Neutrophil (primary cell): ENCODE results near the gene TSPO2.

ENCODE experiments used
- H3K27ac ChIP-seq: fragments of 200-600 bp; sonication (generic); 2 replicates; pipeline ENCODE4 v1.5.1; 2016; ENCODE audit warnings: mild to moderate bottlenecking, moderate library complexity
- H3K27me3 ChIP-seq: fragments of 200-600 bp; sonication (generic); 2 replicates; pipeline ENCODE4 v1.6.0; 2016; ENCODE audit warnings: mild to moderate bottlenecking
- H3K36me3 ChIP-seq: fragments of 200-600 bp; sonication (generic); 2 replicates; pipeline ENCODE4 v1.5.1; 2017
- H3K4me1 ChIP-seq, 2 experiments: fragments of 200-600 bp in 1 of 2; sonication (generic) in 1 of 2; 1 replicate in 1 of 2; 2 replicates in 1 of 2; pipeline versions ENCODE4 v1.5.1 to v1.6.1; 2013 to 2016; ENCODE audit warnings: low read depth in 1 of 2, low read length in 1 of 2, mild to moderate bottlenecking in 1 of 2, moderate library complexity in 1 of 2; ENCODE audit not compliant: control insufficient read depth in 1 of 2, insufficient read depth in 1 of 2
- H3K4me3 ChIP-seq, 2 experiments: fragments of 200-600 bp in 1 of 2; sonication (generic) in 1 of 2; 1 replicate in 1 of 2; 2 replicates in 1 of 2; pipeline ENCODE4 v1.5.1; 2013 to 2016; ENCODE audit warnings: low read depth in 1 of 2, low read length in 1 of 2, mild to moderate bottlenecking in 1 of 2, moderate library complexity in 1 of 2
- H3K9me3 ChIP-seq: fragments of 200-600 bp; sonication (generic); 2 replicates; pipeline ENCODE4 v1.5.1; 2016
- CTCF ChIP-seq: fragments of 200-600 bp; sonication (generic); IDR thresholded peaks from 2 replicates; pipeline ENCODE4 v1.5.1; 2016; ENCODE audit warnings: antibody characterized with exemption

Gene TSPO2

GRCh38 chr6:41059556-41059955 lies 17.3 kb downstream of the TSPO2 start:
- no peaks in the 10 kb centered on the region for H3K9me3 ChIP-seq
- H3K4me3 ChIP-seq = no peak overlapping the region
- H3K36me3 ChIP-seq = peaks cover 30% of the 10 kb centered on the region
- no peaks in the 10 kb centered on the region for H3K27me3 ChIP-seq
- H3K27ac ChIP-seq = no peak overlapping the region
- TF ChIP-seq CTCF = no peak
- H3K4me1 ChIP-seq = no peaks in the 10 kb centered on the region

- Histone ChIP-seq H3K4me1 (no peaks in the 10 kb centered on the region), H3K27ac (no peak overlapping the region), H3K36me3 (peaks cover 33% of the 10 kb centered on the region), H3K27me3 (no peaks in the 10 kb centered on the region), H3K4me3 (no peak overlapping the region), H3K9me3 (no peaks in the 10 kb centered on the region)
- no peak for TF ChIP-seq CTCF
Measured at GRCh38 chr6:41061196-41061726, 19.0 kb downstream of the TSPO2 start.

- Histone ChIP-seq H3K27ac (no peak overlapping the region), H3K4me1 (no peaks in the 10 kb centered on the region), H3K27me3 (no peaks in the 10 kb centered on the region), H3K9me3 (no peaks in the 10 kb centered on the region), H3K4me3 (no peak overlapping the region), H3K36me3 (peaks cover 34% of the 10 kb centered on the region)
- no peak for TF ChIP-seq CTCF
Measured at GRCh38 chr6:41062056-41062455, 19.8 kb downstream of the TSPO2 start.

GRCh38 chr6:41063884-41064285 lies 21.6 kb downstream of the TSPO2 start:
- Histone ChIP-seq H3K27ac (no peak overlapping the region), H3K9me3 (no peaks in the 10 kb centered on the region), H3K36me3 (peaks cover 40% of the 10 kb centered on the region), H3K4me1 (no peaks in the 10 kb centered on the region), H3K27me3 (no peaks in the 10 kb centered on the region), H3K4me3 (no peak overlapping the region)
- TF ChIP-seq CTCF = no peak

GRCh38 chr6:41064841-41065240 lies 22.6 kb downstream of the TSPO2 start:
- Histone ChIP-seq H3K36me3 (peaks cover 40% of the 10 kb centered on the region), H3K27me3 (no peaks in the 10 kb centered on the region), H3K4me3 (no peak overlapping the region), H3K9me3 (no peaks in the 10 kb centered on the region), H3K27ac (no peak overlapping the region), H3K4me1 (no peaks in the 10 kb centered on the region)
- TF ChIP-seq CTCF = no peak
